ENCODE measurements around the gene SPOCK3. TPM values are rescaled to one million over a fixed set of nuclear protein-coding genes. Genes with fewer than 3 reads are reported as not detected.

The SPOCK3 gene
- total and polyA plus RNA-seq, 10 of the 15 experiments (the other 5 are each of a cell fraction or from before 2014, with no cell fraction given): 0.06 to 0.39 (median 0.09) TPM; not detected in 5

DNA sequence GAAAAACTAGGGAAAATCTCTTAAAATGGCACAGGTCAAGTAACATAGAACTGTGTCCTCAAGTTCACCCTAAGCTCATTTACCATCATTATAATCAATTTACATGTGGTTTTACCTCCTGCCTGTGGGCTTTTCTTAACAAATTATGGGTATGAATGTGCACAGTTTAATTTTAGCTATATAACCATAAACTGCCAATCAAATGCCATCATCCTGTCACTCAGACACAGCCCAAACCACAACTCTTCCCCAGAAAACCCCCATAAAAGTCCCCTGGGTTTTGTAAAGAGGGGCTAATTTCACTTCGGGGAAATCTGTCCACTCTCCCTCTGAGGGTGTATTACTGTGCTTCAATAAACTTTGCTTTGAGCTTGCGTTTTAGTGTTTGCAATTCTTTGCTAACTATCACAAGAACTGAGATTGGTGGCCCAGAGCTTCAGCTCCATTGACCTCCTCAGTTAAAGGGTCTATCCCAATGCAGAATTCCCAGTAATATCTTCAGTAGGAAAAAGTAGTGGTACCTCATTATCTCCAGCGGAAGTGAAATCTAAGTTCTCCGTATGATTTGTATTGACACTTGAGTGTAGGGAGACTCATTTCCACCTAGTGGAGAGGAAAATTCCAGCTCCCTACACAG is 394.6 kb downstream of the SPOCK3 start (continued):
- TF ChIP-seq, protein P1, sequence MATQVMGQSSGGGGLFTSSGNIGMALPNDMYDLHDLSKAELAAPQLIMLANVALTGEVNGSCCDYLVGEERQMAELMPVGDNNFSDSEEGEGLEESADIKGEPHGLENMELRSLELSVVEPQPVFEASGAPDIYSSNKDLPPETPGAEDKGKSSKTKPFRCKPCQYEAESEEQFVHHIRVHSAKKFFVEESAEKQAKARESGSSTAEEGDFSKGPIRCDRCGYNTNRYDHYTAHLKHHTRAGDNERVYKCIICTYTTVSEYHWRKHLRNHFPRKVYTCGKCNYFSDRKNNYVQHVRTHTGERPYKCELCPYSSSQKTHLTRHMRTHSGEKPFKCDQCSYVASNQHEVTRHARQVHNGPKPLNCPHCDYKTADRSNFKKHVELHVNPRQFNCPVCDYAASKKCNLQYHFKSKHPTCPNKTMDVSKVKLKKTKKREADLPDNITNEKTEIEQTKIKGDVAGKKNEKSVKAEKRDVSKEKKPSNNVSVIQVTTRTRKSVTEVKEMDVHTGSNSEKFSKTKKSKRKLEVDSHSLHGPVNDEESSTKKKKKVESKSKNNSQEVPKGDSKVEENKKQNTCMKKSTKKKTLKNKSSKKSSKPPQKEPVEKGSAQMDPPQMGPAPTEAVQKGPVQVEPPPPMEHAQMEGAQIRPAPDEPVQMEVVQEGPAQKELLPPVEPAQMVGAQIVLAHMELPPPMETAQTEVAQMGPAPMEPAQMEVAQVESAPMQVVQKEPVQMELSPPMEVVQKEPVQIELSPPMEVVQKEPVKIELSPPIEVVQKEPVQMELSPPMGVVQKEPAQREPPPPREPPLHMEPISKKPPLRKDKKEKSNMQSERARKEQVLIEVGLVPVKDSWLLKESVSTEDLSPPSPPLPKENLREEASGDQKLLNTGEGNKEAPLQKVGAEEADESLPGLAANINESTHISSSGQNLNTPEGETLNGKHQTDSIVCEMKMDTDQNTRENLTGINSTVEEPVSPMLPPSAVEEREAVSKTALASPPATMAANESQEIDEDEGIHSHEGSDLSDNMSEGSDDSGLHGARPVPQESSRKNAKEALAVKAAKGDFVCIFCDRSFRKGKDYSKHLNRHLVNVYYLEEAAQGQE (IDR thresholded peaks at IDR 0.05; ENCODE audit: low read depth, low read length): peak; percentile 35; the same call in 1 of the 2 replicates
- TF ChIP-seq ZNF622 (IDR thresholded peaks at IDR 0.05) (no peak), POLR2AphosphoS2 (IDR thresholded peaks at IDR 0.05; ENCODE audit: low read depth, low read length) (no peak), BRCA1 (IDR thresholded peaks at IDR 0.05; ENCODE audit: low read depth, low read length) (no peak), RUNX3 (IDR thresholded peaks at IDR 0.05; ENCODE audit: low read length) (peak; percentile 99), HDAC6 (IDR thresholded peaks at IDR 0.05; ENCODE audit: unreplicated experiment) (no peak), ASH2L (IDR thresholded peaks at IDR 0.05; ENCODE audit: borderline replicate concordance, low read depth) (no peak), ZBED1 (IDR thresholded peaks at IDR 0.05; ENCODE audit: borderline replicate concordance) (peak; percentile 85; the same call in 1 of the 2 replicates), SMAD5 (IDR thresholded peaks at IDR 0.05; ENCODE audit: low read depth) (no peak), NFYB (IDR thresholded peaks at IDR 0.05; ENCODE audit: insufficient read depth, low read depth, low read length) (no peak), ZNF274 (IDR thresholded peaks at IDR 0.05; ENCODE audit: insufficient read depth, insufficient read length) (no peak), EGR1 (IDR thresholded peaks at IDR 0.05; ENCODE audit: borderline replicate concordance in 1 of 2, low read depth in 2 of 2, low read length in 2 of 2) (no peak), PML (IDR thresholded peaks at IDR 0.05; ENCODE audit: low read length) (peak; percentile 85), MEF2A (IDR thresholded peaks at IDR 0.05; ENCODE audit: insufficient read depth, low read depth, low read length) (peak; percentile 98), HDAC2 (IDR thresholded peaks at IDR 0.05) (no peak), BHLHE40 (IDR thresholded peaks at IDR 0.05; ENCODE audit: borderline replicate concordance in 1 of 2, low read depth in 2 of 2, low read length in 1 of 2) (peak; percentile 72 to 75), ZNF384 (IDR thresholded peaks at IDR 0.05; ENCODE audit: borderline replicate concordance, low read depth, low read length) (no peak)
- TF ChIP-seq, protein P2, sequence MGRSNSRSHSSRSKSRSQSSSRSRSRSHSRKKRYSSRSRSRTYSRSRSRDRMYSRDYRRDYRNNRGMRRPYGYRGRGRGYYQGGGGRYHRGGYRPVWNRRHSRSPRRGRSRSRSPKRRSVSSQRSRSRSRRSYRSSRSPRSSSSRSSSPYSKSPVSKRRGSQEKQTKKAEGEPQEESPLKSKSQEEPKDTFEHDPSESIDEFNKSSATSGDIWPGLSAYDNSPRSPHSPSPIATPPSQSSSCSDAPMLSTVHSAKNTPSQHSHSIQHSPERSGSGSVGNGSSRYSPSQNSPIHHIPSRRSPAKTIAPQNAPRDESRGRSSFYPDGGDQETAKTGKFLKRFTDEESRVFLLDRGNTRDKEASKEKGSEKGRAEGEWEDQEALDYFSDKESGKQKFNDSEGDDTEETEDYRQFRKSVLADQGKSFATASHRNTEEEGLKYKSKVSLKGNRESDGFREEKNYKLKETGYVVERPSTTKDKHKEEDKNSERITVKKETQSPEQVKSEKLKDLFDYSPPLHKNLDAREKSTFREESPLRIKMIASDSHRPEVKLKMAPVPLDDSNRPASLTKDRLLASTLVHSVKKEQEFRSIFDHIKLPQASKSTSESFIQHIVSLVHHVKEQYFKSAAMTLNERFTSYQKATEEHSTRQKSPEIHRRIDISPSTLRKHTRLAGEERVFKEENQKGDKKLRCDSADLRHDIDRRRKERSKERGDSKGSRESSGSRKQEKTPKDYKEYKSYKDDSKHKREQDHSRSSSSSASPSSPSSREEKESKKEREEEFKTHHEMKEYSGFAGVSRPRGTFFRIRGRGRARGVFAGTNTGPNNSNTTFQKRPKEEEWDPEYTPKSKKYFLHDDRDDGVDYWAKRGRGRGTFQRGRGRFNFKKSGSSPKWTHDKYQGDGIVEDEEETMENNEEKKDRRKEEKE (IDR thresholded peaks at IDR 0.05): no peak
- TF ChIP-seq, protein P3, sequence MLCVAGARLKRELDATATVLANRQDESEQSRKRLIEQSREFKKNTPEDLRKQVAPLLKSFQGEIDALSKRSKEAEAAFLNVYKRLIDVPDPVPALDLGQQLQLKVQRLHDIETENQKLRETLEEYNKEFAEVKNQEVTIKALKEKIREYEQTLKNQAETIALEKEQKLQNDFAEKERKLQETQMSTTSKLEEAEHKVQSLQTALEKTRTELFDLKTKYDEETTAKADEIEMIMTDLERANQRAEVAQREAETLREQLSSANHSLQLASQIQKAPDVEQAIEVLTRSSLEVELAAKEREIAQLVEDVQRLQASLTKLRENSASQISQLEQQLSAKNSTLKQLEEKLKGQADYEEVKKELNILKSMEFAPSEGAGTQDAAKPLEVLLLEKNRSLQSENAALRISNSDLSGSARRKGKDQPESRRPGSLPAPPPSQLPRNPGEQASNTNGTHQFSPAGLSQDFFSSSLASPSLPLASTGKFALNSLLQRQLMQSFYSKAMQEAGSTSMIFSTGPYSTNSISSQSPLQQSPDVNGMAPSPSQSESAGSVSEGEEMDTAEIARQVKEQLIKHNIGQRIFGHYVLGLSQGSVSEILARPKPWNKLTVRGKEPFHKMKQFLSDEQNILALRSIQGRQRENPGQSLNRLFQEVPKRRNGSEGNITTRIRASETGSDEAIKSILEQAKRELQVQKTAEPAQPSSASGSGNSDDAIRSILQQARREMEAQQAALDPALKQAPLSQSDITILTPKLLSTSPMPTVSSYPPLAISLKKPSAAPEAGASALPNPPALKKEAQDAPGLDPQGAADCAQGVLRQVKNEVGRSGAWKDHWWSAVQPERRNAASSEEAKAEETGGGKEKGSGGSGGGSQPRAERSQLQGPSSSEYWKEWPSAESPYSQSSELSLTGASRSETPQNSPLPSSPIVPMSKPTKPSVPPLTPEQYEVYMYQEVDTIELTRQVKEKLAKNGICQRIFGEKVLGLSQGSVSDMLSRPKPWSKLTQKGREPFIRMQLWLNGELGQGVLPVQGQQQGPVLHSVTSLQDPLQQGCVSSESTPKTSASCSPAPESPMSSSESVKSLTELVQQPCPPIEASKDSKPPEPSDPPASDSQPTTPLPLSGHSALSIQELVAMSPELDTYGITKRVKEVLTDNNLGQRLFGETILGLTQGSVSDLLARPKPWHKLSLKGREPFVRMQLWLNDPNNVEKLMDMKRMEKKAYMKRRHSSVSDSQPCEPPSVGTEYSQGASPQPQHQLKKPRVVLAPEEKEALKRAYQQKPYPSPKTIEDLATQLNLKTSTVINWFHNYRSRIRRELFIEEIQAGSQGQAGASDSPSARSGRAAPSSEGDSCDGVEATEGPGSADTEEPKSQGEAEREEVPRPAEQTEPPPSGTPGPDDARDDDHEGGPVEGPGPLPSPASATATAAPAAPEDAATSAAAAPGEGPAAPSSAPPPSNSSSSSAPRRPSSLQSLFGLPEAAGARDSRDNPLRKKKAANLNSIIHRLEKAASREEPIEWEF (IDR thresholded peaks at IDR 0.05; ENCODE audit: insufficient replicate concordance, low read depth, low read length): peak; percentile 35

All from GM12878 (cell line).